ENCODE data around the gene ST14.

DNA sequence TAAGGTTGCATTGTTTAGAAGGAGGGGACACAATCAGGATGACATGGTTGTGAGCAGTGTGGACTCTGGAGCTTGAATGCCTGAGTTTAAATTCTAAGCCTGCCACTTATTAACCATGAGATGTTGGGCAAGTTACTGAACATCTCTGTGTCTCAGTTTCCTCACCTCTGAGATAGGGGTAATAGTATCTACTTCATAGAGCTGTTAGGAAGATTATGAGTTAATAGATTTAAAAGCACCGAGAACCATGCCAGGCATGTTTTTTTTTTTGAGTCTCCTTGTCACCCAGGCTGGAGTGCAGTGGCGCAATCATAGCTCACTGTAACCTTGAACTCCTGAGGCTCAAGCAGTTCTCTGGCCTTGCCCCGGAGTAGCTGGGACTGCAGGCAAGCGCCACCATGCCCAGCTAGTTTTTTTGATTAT lies 33.3 kb downstream of the ST14 start:
- no peak for TF ChIP-seq EZH2phosphoT487 (IDR thresholded peaks at IDR 0.05; ENCODE audit: insufficient read depth, low read depth)
- no peak for TF ChIP-seq EZH2 (IDR thresholded peaks at IDR 0.05; ENCODE audit: insufficient read depth, poor library complexity, severe bottlenecking)
